LNCAP (cell line): ENCODE measurements around the gene CHST6.

Source experiments
- CTCF ChIP-seq: fragments of 450-650 bp; IDR thresholded peaks from 2 replicates; pipeline ENCODE4 v1.5.1; 2017; ENCODE audit warnings: mild to moderate bottlenecking

The CHST6 gene

GRCh38 chr16:75506574-75506973 lies 11.3 kb upstream of the CHST6 start:
- TF ChIP-seq CTCF, result no peak

- no peak for TF ChIP-seq CTCF
Measured at GRCh38 chr16:75506107-75506506, 10.9 kb upstream of the CHST6 start.

GRCh38 chr16:75503801-75504200 lies 8.6 kb upstream of the CHST6 start:
- no peak for TF ChIP-seq CTCF

- no peak for TF ChIP-seq CTCF
Measured at GRCh38 chr16:75502916-75503605, 7.8 kb upstream of the CHST6 start.

GRCh38 chr16:75501359-75501758 lies 6.1 kb upstream of the CHST6 start:
- no peak for TF ChIP-seq CTCF

GRCh38 chr16:75497558-75497957 lies 2.3 kb upstream of the CHST6 start:
- TF ChIP-seq CTCF, result no peak

GRCh38 chr16:75494661-75495075 lies 573 bp downstream of the CHST6 start:
- no peak for TF ChIP-seq CTCF

- TF ChIP-seq CTCF, result no peak
Measured at GRCh38 chr16:75494184-75494583, 1.1 kb downstream of the CHST6 start.
